Fibroblast of skin of scalp (primary cell): Measurements from ENCODE around the gene ADARB2.
A peak's percentile ranks its signal among the peaks of the same experiment; 100 is the strongest.
"Not testable (repeated sequence)": the region's sequence is repeated elsewhere in the genome, so short reads cannot be mapped to it uniquely, and the experiment has no call there.

Experiments
- DNase-seq: peaks from one replicate; pipeline ENCODE4 v3.0.0-alpha.2; 2013

The ADARB2 gene

GRCh38 chr10:1454951-1455350 is 282.4 kb downstream of the ADARB2 start:
- DNase-seq = no peak

- DNase-seq = no peak
Measured at GRCh38 chr10:1454428-1454827, 282.9 kb downstream of the ADARB2 start.

GRCh38 chr10:1452777-1453176 is 284.5 kb downstream of the ADARB2 start:
- no peak for DNase-seq

- DNase-seq = no peak
Measured at GRCh38 chr10:1451941-1452340, 285.4 kb downstream of the ADARB2 start.

- no peak for DNase-seq
Measured at GRCh38 chr10:1451362-1451888, 285.9 kb downstream of the ADARB2 start.

- no peak for DNase-seq
Measured at GRCh38 chr10:1449572-1450205, 287.6 kb downstream of the ADARB2 start.

- no peak for DNase-seq
Measured at GRCh38 chr10:1449021-1449420, 288.3 kb downstream of the ADARB2 start.

GRCh38 chr10:1448252-1448930 is 288.9 kb downstream of the ADARB2 start:
- DNase-seq = no peak

- DNase-seq = no peak
Measured at GRCh38 chr10:1444826-1445225, 292.5 kb downstream of the ADARB2 start.

- no peak for DNase-seq
Measured at GRCh38 chr10:1440897-1441296, 296.4 kb downstream of the ADARB2 start.

- DNase-seq = no peak
Measured at GRCh38 chr10:1434912-1435692, 302.2 kb downstream of the ADARB2 start.

- DNase-seq = no peak
Measured at GRCh38 chr10:1434202-1434601, 303.1 kb downstream of the ADARB2 start.

- no peak for DNase-seq
Measured at GRCh38 chr10:1432161-1432560, 305.2 kb downstream of the ADARB2 start.

GRCh38 chr10:1431229-1431628 is 306.1 kb downstream of the ADARB2 start:
- no peak for DNase-seq

GRCh38 chr10:1427521-1428186 is 309.7 kb downstream of the ADARB2 start:
- DNase-seq = not testable (repeated sequence)

- no peak for DNase-seq
Measured at GRCh38 chr10:1426786-1427185, 310.5 kb downstream of the ADARB2 start.

GRCh38 chr10:1425879-1426278 is 311.4 kb downstream of the ADARB2 start:
- no peak for DNase-seq

- DNase-seq = no peak
Measured at GRCh38 chr10:1424648-1425047, 312.7 kb downstream of the ADARB2 start.

- DNase-seq = no peak
Measured at GRCh38 chr10:1423676-1424253, 313.6 kb downstream of the ADARB2 start.

- DNase-seq = no peak
Measured at GRCh38 chr10:1422275-1422674, 315.1 kb downstream of the ADARB2 start.

GRCh38 chr10:1420661-1421362 is 316.5 kb downstream of the ADARB2 start:
- peak; percentile 49 for DNase-seq
